GM04504 (cell line): Measurements from ENCODE around the gene UIMC1.
"Not testable (repeated sequence)": the region's sequence is repeated elsewhere in the genome, so short reads cannot be mapped to it uniquely, and the experiment has no call there.

Source experiments
- DNase-seq: peaks from one replicate; pipeline ENCODE4 v3.0.0-alpha.2; 2012; ENCODE audit warnings: low read depth

Gene UIMC1

GRCh38 chr5:176883700-176884570, 122.6 kb downstream of the UIMC1 start:
- DNase-seq: no peak

- DNase-seq: no peak
Observed at GRCh38 chr5:176882567-176882903, 124.0 kb downstream of the UIMC1 start.

GRCh38 chr5:176881816-176882566, 124.6 kb downstream of the UIMC1 start:
- DNase-seq: no peak

GRCh38 chr5:176881021-176881749, 125.4 kb downstream of the UIMC1 start:
- DNase-seq: no peak

GRCh38 chr5:176880366-176881020, 126.1 kb downstream of the UIMC1 start:
- DNase-seq: no peak

- no peak for DNase-seq
Observed at GRCh38 chr5:176879663-176880361, 126.8 kb downstream of the UIMC1 start.

- DNase-seq: no peak
Observed at GRCh38 chr5:176878906-176879662, 127.5 kb downstream of the UIMC1 start.

GRCh38 chr5:176878463-176878862, 128.1 kb downstream of the UIMC1 start:
- DNase-seq: no peak

GRCh38 chr5:176877793-176878331, 128.7 kb downstream of the UIMC1 start:
- DNase-seq: no peak

- no peak for DNase-seq
Observed at GRCh38 chr5:176876506-176877431, 129.8 kb downstream of the UIMC1 start.

GRCh38 chr5:176875783-176876505, 130.6 kb downstream of the UIMC1 start:
- DNase-seq: no peak

GRCh38 chr5:176875014-176875550, 131.5 kb downstream of the UIMC1 start:
- DNase-seq: no peak

- DNase-seq: no peak
Observed at GRCh38 chr5:176874198-176874780, 132.3 kb downstream of the UIMC1 start.

- no peak for DNase-seq
Observed at GRCh38 chr5:176873541-176874172, 132.9 kb downstream of the UIMC1 start.

- not testable (repeated sequence) for DNase-seq
Observed at GRCh38 chr5:176873011-176873410, 133.6 kb downstream of the UIMC1 start.

GRCh38 chr5:176872586-176872985, 134.0 kb downstream of the UIMC1 start:
- not testable (repeated sequence) for DNase-seq

GRCh38 chr5:176870644-176871043, 135.9 kb downstream of the UIMC1 start:
- DNase-seq: not testable (repeated sequence)
